SKM-1 treated with dmso at 0.1 percent for 144 hours (cell line): Measurements from ENCODE around the gene SCARB2.

Experiments
- DNase-seq: peaks from one replicate; lab custom pipeline; 2025; ENCODE audit not compliant: unreplicated experiment; lab: John Stamatoyannopoulos, UW

Gene SCARB2

GRCh38 chr4:76232681-76233080 is 19.1 kb upstream of the SCARB2 start:
- DNase-seq, result no peak

DNA sequence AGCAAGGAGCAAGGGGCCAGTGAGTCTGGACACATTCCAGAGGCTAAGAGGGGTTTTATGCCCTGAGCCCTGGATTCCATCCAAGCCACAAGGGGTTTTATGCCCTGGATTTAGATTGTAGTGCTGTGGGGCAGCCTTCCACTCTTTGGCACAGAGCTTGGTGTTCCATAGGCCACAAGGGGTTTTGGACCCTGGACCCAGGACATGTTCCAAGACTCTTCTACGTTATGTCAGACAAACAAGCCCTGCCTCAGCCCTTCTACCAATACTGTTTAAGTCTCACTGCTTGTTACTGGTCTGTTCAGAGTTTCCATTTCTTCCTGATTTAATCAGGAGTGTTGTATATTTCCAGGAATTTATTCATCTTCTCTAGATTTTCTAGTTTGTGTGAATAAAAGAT is 12.8 kb upstream of the SCARB2 start:
- no peak for DNase-seq

DNA sequence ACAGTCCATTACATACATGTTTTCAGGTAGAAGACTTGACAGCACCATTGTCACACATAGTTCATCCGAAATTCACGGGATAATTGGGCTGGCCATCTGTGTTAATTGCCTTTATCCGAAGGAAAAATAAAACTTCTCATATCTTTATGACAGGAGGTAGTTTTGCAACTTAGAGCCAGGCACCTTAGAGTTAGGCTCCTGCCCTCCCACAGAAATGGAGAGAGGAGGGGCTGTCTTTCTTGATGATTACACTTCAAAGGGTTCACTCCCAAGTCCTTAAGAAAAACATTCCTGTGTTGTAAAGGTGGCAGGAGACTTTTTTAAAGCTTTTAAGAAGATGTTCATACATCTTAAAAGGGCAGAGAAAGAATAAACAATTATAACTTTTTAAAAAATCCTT is 10.5 kb upstream of the SCARB2 start:
- DNase-seq, result no peak

DNA sequence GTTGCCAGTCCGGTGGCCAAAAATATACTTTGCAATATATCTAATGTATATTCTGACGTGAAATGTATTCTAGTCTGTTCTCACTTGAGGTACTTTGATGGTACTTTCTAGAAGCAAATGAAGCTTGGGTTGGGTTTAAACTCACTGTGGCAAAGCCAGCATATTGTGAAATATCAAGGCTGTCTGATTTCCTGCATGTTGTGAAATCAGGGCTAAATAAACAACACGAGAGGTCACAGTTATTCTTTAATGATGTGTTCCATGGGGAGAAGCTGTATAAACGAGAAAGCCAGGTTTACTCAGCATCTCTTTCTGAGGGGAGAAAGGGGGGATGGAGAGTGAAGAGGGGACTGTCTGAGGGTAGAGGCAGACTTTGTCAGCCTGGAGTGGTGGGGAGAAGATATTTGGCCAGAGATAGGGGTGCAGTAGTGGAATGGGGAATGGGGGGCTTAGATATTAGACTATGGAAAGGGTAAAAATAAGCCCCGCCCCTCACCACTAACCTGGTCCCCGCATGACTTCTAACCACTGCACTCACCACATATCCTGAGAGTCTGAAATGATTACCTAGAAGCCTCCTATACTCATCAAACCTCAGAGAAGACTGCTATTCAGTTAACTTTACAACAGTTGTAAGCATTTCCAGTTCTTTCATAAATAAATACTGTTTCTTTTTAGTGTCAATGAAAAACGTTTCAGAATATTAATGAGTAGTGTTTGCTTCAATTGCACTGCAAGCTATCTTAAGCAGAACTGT is 5.9 kb upstream of the SCARB2 start:
- DNase-seq, result peak; percentile 11

DNA sequence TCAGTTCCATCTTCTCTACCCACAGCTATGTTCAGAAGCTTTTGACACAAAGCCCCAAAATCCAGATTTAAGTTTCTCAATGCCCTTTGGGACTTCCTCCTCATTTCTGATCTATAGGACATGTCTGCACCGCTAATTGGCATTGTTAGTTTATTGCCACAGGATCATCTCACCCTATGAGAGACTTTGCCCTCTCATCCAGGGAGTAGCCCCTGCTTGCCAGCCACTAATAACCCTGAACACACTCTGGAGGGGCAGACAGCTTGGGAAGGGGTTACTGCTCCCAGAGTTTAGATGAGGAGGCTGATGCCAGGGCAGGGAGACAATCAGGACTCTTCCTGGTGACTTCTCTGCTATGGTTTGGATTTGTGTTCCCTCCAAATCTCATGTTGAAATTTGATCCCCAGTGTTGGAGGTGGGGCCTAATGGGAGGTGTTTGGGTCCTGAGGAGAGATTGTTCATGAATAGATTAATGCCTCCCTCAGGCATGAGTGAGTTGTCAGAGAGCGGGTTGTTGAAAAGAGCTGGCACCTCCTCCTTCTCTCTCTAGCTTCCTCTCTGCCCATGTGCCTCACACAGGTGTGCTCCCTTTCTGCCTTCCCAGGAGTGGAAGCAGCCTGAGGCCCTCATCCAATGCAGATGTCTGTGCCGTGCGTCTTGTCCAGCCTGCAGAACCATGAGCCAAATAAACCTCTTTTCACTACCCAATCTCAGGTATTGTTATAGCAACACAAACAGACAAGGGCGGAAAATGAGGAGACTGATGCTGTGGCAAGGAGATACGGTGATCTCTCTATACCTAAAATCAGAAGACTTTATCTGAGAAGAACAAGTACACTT is 3.6 kb upstream of the SCARB2 start:
- DNase-seq, result no peak

- DNase-seq, result peak; percentile 29
Observed at GRCh38 chr4:76216524-76216923, 2.9 kb upstream of the SCARB2 start.

DNA sequence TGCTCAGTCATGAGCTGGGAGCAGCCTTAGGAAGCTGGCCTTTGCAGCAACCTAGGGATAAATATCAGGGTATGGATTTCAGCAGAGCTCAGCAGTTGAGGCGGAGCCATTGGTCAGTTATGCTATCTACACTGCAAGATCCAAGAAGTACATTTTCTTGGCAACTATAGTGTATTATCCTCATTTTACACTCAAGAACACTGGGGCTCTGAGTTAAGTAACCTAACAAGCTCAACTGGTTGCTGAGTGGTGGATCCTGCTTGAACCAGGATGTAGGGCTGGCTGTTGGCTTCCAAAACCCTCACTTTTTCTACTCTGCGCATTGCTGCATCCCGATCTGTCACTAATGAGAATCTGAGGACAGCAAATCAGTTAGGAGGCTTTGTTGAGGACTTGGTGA is 1.5 kb upstream of the SCARB2 start:
- DNase-seq, result no peak

GRCh38 chr4:76214177-76214675 is 602 bp upstream of the SCARB2 start:
- DNase-seq, result no peak

DNA sequence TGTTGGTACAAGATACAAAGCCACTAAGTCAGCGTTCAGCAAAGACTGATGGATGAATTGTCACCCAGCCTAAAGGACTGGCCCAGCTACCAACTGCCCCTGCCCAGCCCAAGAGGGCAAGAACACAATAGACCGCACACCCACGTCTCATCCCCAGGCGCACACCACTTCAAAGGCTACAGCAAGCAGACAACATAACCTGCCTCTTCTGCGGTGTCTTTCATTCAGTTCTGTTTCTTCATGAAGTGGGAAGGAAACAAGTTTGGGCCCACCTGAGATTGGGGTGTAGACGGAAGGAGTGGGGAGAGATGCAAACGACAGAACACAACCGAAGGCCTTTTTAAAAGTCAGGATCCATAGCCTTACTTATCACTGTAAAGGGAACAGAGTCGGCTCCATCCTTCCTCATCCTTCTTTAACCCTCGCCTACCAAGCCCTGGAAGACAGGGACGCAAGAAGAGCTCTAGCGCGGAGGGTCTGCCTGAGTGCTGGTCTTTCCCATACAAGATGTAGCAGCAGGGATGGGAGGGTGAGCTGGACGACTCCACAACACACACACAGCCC is 691 bp downstream of the SCARB2 start:
- DNase-seq, result no peak

DNA sequence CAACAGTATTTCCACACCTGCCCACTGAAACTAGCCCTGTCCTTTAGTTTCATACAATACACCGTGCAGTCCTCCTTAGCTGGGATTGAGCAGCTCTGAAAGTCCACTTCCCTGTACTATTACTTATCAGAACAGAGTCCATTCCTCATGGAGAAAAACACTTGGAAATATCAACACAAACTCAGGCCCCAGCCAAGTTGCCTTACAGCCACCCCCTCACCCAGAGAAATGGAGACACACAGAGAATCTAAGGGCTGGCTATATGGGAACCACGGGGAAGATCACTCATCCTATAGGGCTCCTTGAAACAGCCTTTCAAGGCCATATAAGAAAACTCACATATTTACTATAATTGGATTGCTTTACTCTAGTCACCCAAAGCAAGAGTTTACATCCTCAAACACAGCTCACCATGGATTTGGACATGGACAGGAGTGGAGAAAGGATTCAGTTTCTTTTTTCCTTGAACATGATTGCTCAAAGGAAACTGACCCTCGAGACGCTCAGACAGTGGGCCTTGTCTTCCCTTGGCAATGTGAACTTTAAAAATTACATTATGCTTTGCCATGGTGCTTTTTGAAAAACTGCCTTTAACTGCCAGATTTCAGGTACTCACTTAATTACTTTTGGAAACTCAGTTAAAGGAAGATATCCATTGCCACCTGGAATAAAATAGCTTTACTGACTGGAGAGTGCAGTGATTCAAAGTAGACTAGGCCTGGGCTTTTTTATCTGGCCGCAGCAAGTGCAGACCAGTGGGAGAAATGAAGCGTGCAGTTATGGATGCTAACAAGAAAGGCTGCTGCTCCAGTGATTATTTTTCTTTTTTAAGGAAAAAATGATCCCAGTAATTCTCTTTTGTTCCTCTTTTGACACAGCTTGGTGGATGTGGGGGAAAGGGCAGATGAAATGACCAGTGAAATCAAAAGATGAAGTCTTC is 1.6 kb downstream of the SCARB2 start:
- DNase-seq, result no peak

DNA sequence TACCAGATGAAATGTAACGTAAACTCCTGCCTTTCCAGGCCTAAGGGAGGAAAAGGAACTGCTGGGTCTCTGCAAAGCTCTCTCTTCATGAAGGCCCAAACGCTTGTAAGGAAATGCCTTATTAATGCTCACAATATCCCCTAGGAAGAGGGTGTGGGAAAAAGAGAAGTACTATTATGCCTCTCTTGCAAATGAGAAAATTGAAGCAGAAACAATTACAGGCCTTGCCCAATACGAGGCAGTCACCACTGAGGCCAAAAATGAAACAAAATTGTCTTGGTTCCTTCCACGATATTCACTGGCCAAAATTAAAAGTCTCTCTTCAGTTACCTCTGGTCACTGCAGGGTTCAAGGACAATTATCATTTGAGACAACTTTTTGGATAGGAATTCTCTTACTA is 3.2 kb downstream of the SCARB2 start:
- peak; percentile 35 for DNase-seq

DNA sequence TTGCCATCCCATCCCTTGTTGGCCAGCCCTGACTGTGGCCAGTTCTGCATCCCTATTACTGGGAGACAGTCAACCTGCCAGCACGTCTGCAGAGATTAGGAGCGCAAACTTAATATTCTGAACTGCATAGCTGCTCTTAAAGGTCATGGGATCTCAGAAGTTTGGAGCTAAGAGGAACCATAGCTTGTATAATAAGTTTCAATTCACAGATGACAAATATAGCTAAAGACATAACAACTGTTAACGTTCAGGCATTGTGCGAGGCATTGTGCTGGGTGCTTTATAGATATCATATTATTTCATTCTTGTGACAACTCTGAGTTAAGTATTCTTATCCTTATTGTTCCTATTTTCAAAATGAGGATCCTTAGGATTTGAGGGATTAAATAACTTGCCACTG is 3.7 kb downstream of the SCARB2 start:
- no peak for DNase-seq

GRCh38 chr4:76208005-76208765 is 5.4 kb downstream of the SCARB2 start:
- DNase-seq, result no peak

GRCh38 chr4:76207549-76207948 is 6.1 kb downstream of the SCARB2 start:
- DNase-seq, result no peak

GRCh38 chr4:76206222-76206942 is 7.2 kb downstream of the SCARB2 start:
- no peak for DNase-seq

- DNase-seq, result no peak
Observed at GRCh38 chr4:76205476-76205875, 8.1 kb downstream of the SCARB2 start.

- no peak for DNase-seq
Observed at GRCh38 chr4:76204936-76205335, 8.7 kb downstream of the SCARB2 start.

GRCh38 chr4:76203541-76203940 is 10.1 kb downstream of the SCARB2 start:
- DNase-seq, result no peak

DNA sequence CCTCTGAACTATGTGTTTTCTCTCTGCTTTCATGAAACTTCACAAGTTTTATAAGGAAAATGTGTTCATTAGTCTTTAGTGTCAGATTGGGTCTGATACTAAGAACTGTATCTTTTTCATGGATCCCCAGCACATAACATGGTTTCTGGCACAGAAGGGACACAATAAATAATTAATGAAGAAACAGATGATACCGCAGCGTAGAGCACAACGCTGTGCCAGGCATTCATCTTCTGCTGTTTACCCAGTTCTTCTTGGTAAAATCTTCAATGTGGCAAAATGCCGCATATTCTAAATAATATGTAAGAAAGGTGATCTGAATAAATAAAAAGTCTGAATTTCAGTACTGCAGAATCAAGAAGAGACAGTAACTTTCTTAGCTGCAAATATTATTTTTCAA is 12.3 kb downstream of the SCARB2 start:
- no peak for DNase-seq
